Fibroblast of skin of left biceps (primary cell): ENCODE data around the gene KRTAP9-7.
A peak's percentile ranks its signal among the peaks of the same experiment; 100 is the strongest.

Experiments
- DNase-seq, 2 experiments: peaks; one replicate each; pipeline ENCODE4 v3.0.0-alpha.2; 2013; ENCODE audit warnings: low read depth in 2 of 2

Gene KRTAP9-7

GRCh38 chr17:41271858-41272257 lies 3.6 kb upstream of the KRTAP9-7 start:
- no peak for DNase-seq

- DNase-seq, result no peak
Observed at GRCh38 chr17:41278176-41278955, 2.9 kb downstream of the KRTAP9-7 start.

GRCh38 chr17:41284043-41284442 lies 8.5 kb downstream of the KRTAP9-7 start:
- peak; percentile 93 to 94 for DNase-seq

- peak in 1 of 2 experiments; percentile 2 for DNase-seq
Observed at GRCh38 chr17:41284546-41284945, 9.0 kb downstream of the KRTAP9-7 start.

- DNase-seq, result no peak
Observed at GRCh38 chr17:41287050-41287449, 11.6 kb downstream of the KRTAP9-7 start.

- DNase-seq, result peak; percentile 43 to 48
Observed at GRCh38 chr17:41294016-41294415, 18.5 kb downstream of the KRTAP9-7 start.

GRCh38 chr17:41296846-41297245 lies 21.3 kb downstream of the KRTAP9-7 start:
- no peak for DNase-seq

- DNase-seq, result no peak
Observed at GRCh38 chr17:41298458-41299135, 23.1 kb downstream of the KRTAP9-7 start.

- no peak for DNase-seq
Observed at GRCh38 chr17:41301204-41301790, 25.8 kb downstream of the KRTAP9-7 start.

- DNase-seq, result no peak
Observed at GRCh38 chr17:41301916-41302901, 26.7 kb downstream of the KRTAP9-7 start, which contains the start of gene KRTAP29-1. KRTAP29-1 (minus strand) TSS chr17:41302851; CDS start chr17:41302851, 0 bp downstream.

GRCh38 chr17:41302981-41303380 lies 27.5 kb downstream of the KRTAP9-7 start:
- DNase-seq, result no peak

- DNase-seq, result no peak
Observed at GRCh38 chr17:41304091-41304490, 28.6 kb downstream of the KRTAP9-7 start.

- DNase-seq, result no peak
Observed at GRCh38 chr17:41307647-41308046, 32.1 kb downstream of the KRTAP9-7 start.

GRCh38 chr17:41308251-41308917 lies 32.9 kb downstream of the KRTAP9-7 start:
- no peak for DNase-seq

- DNase-seq, result no peak
Observed at GRCh38 chr17:41308918-41309359, 33.4 kb downstream of the KRTAP9-7 start, which contains the start of gene KRTAP16-1. KRTAP16-1 (minus strand) TSS chr17:41309309; CDS start chr17:41309253, 56 bp downstream.

GRCh38 chr17:41311111-41311510 lies 35.6 kb downstream of the KRTAP9-7 start:
- no peak for DNase-seq

- DNase-seq, result no peak
Observed at GRCh38 chr17:41315204-41315794, 39.8 kb downstream of the KRTAP9-7 start, which contains the start of gene KRTAP17-1. KRTAP17-1 (minus strand) TSS chr17:41315710; CDS start chr17:41315650, 60 bp downstream.

GRCh38 chr17:41315814-41316445 lies 40.4 kb downstream of the KRTAP9-7 start:
- DNase-seq, result no peak

- DNase-seq, result no peak
Observed at GRCh38 chr17:41318231-41318630, 42.7 kb downstream of the KRTAP9-7 start.
